GM04504 (cell line): Measurements from ENCODE around the gene MYO5B.
"Not testable (repeated sequence)": the region's sequence is repeated elsewhere in the genome, so short reads cannot be mapped to it uniquely, and the experiment has no call there.

Source experiments
- DNase-seq: peaks from one replicate; pipeline ENCODE4 v3.0.0-alpha.2; 2012; ENCODE audit warnings: low read depth

Gene MYO5B

DNA sequence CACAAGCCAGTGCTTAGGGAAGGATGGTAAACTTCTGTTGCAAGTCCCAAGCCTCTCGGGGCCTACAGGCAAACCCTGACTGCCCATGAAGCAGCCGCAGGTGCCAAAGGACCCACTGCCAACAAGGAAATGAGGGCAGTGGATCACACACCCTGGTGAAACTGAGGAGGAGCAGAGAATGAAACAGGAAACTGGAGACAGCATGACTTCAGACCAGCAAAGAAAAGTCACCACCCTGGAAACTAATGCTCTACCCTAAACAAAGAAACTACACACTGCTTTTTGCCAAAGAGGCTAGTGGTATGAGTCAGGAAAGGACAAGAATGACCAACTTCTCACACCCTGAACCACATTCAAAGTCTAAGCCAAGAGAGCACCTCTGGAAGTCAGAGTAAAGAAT lies 97.2 kb downstream of the MYO5B start:
- no peak for DNase-seq

DNA sequence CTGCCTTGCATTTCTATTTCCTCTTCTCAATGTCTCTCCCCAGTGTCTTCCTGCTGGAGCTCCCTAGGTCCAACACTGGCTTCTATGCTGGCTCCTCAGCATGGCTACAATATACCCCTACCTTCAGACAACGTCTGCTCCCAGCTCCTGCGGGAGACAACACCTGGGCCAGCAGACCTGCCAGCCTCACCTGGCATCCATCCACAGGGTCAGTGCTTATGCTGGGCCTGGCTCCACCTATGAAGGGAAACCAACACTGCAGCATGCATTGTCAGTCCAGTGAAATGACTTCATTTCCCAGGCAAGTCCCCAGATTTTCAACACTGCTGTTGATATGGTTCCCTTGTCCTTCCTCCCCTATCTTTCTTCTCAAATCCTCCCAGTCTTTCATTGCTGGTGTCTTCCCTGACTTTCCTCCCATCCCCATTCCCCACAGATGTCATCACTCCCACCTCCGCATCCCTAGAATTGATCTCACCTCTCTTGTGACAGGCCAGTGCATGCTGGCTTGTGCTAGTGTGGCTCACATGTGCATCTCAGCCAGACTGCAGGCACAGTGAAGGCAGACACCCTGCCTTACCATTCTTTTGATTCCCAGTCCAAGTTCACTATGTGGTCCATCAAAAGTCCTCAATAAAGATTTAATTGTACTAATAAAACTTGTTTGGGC lies 98.0 kb downstream of the MYO5B start:
- no peak for DNase-seq

DNA sequence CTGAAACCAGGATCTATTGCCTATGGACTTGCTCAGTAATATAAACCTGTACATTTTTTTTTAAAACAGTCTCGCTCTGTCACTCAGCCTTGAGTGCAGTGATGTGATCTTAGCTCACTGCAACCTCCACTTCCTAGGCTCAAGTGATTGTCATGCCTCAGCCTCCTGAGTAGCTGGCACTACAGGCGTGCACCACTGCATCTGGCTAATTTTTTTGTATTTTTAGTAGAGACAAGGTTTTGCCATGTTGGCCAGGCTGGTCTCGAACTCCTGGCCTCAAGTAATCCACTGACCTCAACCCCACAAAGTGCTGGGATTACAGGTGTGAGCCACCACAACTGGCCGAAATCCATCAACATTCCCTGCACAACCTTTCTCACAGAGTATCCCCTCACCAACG lies 100.2 kb downstream of the MYO5B start:
- not testable (repeated sequence) for DNase-seq

DNA sequence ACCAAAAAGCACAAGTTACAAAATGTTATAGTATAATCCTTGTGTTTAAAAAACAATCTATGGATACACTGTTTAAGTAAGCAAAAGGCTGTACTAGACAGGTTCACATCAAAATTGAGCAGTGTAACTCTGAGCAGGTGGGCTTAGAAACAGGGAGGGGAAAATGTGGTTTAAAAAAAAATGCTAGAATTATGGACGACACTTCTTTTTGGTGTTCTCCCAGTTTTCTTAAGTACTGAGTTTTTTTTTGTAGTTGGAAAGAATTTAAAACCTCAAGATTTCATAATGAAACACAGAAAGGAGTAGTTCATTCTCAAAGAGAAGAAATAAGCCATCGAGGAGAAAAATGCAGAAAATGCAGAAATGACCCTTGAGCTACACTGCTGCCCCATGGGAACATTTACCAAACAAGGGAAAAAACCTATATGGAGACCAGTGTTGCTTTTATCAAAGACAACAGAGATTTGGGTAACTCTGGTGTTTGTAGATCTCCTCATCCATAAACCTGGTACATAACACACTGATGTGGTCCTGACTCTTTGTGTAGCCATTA lies 100.7 kb downstream of the MYO5B start:
- DNase-seq = no peak

DNA sequence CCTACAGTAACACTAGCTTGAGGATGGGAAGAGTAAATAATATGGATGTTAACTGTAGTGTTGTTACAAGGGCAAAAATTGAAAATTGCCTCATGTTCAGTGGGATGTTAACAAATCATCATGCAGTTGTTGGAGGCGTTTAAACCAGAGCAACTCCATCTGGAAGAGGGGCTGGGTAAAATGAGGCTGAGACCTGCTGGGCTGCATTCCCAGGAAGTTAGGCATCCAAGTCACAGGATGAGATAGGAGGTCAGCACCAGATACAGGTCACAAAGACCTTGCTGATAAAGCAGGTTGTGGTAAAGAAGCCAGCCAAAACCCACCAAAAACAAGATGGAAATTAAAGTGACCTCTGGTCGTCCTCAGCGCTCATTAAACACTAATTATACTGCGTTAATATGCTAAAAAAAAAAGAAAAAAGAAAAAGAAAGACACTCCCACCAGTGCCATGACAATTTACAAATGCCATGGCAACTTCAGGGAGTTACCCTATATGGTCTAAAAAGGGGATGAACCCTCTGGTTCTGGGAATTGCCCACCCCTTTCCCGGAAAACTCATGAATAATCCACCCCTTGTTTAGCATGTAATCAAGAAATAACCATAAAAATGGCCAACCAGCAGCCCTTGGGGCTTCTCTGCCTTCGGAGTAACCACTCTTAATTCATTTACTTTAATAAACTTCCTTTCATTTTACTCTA lies 101.4 kb downstream of the MYO5B start:
- DNase-seq = no peak

DNA sequence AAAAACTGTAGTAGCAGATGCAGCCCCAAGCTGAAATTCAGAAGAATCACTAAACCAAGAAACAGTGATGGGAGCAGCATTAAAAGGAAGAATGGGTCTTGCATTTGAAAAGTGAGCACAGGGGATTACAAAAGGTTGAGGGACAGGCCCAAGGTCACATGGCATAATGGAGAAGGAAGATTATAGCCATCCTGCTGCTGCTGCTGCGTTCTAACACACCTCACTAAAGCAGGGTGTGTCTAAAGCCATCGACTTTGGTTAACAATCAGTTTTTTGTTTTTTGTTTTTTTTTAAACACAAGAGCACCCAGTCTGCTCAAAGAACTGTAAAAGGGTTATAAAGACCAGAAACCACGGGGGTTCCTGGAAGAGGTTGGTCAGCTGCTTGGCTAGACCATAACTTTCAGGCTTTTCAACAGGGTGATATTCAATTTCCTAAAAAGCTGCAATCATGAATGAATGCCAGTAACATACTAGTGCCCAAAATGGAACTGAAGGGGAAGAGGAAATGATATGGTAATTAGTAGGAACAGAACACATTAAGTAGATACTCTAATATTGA lies 102.6 kb downstream of the MYO5B start:
- no peak for DNase-seq

DNA sequence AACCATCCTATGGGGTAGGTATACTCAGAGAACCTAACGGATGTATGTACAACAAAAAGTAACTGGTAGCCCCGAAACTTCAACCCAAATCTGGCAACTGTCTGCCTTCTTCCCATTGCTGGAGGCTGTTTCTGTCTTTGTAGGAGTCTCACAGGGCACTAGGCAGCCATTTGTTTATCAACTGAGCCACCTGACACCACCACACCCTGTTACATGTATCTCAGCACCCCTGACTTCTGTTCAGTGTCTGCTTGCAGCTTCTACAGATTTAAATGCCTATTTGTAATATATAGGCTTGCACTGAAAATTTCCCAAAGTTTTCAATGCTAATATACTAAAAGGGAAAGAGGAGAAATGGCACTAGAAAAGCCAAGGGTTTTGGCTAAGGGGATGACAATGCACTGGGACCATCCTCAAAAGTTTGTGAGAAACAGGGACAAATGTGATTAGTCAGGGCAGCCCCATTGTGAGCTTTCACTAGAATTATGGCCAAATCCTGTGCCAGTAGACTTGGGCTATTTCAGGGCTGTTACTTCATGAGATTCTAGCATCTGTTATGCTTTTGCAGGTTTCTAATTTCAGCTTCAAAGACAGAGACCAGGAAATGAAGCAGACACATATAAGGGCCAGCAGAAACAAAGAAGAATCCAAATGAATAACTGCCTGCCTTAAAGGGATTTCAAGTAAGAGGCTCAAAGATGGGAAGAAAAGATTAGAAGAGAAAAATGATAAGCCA lies 103.3 kb downstream of the MYO5B start:
- no peak for DNase-seq

DNA sequence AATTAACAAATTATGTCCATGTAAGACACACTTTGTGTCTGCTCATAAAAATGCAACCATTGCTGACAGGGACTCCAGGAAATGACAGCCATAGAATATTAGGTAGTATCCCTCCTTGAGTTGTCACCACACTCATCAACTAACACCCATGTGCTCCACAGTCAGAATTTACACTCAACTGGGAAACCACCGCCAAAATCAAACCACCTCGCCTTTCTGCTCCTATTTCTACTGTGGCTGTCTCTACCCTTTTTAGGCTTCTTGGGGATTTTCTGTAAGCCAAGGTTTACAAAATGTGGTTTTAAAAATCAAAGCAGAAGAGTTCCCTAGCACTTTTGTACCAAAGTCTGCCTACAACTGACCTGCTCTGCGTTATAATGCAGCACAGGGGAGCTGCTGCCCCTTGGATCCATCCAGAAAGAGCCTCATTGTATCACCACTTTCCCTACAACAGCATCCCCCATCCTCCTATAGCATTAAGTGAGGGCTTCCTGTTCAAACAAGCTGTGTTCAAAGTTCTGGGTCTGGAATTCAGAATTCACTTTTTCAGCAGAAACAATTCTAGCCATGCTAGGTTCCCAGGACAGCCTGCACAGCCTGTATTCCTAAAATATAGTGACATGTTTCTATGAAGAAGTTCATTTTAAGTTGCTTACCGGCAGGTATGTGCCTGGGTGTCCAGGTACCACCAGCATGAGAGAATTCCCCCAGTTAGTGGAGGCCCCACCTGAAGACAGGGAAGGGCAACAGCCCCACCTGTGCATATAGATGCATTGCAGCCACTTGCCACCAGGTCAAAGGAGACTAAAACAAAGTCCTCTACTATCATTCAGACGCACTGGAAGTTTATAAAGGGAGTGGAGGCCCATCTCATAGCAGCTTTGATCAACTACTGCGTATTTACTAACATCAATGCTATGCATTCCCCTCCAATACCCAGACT lies 104.3 kb downstream of the MYO5B start:
- DNase-seq = no peak

DNA sequence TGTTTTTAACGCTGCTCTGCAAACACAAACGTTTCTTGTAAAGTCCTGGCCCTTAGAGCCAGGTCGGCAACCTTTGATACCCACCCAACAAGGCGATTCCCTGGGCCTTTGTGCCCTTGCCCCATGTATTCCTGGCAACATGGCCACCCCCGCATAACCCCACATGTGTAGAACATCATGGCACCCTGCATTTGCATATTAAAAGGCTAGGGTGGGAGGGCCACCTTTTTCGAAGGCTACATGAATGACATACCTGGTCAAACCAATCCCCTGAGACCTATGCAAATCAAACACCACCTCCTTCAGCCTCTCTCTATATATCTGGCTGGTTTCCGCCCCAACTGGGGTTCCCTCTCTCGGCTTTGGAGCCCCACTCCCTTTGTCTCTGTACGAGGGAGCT lies 105.2 kb downstream of the MYO5B start:
- DNase-seq = no peak

DNA sequence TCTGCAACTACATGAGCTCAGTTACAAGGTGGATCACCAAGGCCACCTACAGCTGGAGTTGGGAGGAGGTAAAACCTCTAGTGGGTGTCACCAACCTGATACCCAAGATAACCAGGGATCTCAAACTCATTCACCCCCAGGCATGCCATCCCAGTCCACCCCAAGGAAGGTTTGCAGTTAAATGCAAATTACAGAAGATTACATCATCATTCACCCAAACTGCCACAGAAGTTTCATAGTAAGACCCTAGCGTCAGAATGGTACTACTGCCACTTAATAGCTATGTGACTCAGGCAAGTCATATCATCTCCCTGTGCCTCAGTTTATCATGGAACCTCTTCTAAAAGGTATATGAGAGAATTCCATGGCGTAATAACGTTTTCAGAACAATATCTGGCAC lies 111.2 kb downstream of the MYO5B start:
- no peak for DNase-seq

DNA sequence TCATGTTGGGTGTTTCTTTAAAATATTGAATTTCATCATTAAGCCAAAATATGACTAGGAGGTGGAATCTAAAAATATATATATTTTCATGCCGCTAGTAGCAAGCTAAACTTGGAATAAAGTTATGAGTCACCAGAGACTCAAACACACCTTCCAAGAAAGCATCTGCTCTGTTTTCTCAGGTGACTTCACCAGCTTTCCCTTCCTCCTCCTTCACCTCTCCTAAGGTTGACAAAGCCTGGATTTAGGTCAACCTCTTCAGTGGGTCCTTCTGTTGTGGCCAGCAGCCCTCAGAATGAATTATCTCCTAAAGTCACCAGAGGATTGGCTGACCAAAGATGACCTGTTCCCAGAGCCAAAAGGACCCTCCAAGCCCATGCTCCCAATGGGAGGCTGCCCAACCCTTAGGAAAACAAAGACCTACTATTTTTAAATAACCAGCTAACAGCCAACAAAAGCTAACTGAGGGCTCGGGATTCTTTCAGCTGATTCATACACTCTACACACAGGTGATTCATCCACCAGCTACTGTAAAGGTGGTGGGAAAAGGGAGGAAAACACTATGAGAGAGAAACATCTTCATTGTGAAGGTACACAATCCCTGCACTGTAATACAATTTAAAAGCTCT lies 113.9 kb downstream of the MYO5B start:
- no peak for DNase-seq

DNA sequence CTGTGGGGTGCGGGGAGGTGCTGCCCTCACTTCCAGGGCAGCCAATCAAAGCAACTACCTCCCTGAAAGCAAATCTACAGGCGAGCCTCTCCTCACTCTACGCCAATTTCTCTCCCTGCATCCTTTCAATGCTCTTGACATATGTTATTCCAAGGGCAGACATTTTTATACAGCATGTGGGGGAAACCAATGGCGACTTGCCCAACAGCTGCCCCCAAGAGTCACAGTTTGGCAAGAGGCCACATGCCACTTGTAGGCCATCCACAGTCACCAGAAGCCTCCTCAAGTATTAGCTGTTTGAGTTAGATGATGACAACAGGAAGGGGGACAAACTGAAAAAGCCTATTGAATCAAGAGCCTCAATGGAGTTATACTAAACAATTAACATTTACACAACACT lies 114.6 kb downstream of the MYO5B start:
- DNase-seq = no peak

DNA sequence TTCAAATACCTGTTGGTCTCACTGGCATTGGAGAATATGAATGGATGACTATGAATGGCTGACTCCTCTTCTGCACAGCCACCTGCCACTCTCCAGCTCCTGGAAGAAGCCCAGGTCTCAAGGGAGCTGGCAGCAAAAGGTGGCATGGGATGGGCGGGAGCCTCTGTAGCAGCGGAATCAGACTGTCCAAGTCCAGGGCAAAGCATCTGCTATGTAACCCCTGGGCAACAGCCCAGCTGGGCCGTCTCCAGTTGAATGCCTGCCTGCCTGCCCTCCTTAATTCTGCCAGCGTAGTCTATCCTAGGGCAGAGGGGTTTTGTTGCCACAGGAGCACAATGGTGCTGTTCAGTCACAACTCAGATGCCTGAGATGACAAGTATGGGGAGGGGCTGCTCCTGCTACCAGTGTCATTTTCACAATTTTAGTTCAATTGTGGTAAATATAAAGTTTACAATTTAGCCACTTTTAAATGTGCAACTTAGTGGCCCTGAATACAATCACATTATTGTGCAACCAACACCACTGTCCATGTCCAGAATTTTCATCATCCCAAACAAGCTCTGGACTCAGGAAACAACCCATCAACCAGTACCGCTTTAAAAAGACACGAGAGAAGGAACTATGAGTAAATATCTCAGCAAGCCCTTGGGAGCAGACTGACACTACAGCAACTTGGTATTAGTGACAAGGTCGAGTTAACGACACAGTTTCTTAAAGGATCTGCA lies 115.2 kb downstream of the MYO5B start:
- DNase-seq = no peak

DNA sequence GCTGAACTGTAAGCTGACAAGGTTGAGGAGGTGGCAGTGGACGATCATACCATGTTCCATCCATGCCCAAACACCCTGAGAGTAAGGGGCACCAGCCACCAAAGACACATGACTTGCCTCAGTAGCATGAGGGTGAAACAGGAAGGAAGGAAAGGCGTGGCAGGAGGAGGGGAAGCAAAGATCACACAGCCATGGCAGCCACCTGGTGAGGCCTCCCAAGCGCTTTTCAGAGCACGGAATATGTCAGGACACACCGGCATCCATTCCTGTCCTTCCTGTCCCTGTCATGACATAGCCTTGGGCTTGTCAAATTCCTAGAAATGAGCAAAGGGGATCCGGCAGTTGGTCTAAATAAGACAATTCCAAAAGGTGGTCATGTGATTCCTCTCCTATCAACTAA lies 118.7 kb downstream of the MYO5B start:
- DNase-seq = no peak

DNA sequence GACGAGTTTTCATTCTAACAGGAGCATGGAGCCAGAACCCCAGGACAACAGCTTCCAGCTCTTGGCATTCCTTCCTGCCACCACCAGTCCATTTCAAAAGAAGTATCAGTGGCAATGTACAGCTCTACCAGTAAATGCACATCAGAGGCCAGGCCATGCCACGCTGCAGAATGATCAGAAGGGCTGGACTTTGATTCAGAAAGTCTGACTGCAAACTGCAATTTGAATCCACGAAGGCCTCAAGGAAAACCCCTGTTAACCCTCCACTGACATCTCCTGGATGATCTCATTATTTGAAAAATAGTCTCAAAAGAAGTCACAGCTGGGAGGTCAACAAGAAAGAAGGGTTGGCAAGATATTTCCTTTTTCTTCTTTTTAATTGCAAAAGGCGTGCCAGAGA lies 119.2 kb downstream of the MYO5B start:
- DNase-seq = no peak

DNA sequence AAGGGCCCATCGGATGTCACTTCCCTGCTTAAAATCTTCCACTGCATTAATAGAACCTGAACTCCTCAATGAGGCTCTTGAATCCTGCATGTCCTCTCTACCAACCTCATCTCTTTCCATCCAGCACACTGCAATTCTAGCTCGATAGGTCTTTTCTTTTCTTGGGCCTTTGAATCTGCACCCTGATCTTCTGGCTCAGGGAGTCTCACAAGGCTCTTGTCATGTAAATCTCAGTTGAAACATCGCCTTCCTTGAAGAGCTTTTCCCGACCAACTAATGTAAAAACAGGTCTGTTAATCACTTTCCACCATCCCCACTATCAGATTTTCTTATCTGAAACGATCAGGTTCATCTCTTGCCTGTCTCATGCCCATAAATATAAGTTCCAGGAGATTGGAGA lies 120.5 kb downstream of the MYO5B start:
- no peak for DNase-seq

DNA sequence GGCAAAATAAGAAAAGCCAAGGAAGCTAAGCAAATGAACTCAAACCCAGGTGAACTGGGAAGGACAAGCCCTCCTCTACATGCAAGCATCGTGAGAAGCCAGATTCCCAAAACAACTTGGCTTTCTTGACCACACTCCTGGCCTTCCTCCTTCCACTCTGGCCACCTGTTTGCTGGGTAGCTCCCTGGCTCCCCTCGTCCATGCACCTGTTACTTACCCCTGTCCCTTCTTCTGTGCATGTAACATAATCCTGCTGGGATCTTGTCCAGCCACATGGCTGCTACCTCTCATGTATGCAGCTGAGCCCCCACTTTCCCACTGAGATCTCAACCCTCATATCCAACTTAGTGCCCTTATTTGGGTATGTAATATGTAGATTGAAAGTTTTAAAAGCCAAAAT lies 121.6 kb downstream of the MYO5B start:
- DNase-seq = no peak

DNA sequence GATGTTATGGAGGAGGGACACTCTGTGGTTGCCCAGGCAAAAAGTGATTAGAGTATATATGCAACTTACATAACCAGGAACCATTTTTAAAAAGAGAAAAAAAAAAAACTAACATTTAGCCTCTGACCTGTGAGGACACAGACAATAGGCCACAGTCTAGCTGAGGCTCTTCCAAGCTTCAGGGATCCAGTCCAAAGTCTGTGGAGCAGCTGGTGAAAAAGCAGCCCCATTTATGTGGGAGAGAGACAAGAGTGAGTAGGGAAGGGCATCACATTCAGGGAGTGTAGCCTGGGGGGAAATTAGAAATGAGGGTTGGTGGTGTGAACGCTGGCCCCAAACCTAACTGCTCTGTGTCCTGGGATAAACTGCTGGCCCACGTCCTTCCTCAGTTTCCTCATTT lies 122.8 kb downstream of the MYO5B start:
- no peak for DNase-seq

DNA sequence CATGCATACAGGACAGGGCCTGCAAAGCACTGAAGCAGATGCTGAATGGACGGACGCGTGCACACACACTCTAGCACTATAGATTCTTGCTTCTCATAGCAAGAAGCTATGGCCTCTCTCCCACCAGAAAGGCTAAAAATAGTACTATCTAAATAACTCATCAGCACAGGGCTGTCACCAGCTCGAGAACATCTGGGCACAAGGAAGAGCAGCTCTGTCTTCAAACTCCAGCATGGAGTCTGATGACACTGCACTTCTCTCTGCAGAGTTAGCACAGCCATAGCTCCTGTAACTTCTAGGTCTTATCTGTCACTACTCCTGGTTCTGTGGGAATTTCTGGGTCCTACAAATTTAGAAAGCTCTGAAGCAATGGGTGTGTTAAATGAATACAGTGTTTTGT lies 123.5 kb downstream of the MYO5B start:
- no peak for DNase-seq

DNA sequence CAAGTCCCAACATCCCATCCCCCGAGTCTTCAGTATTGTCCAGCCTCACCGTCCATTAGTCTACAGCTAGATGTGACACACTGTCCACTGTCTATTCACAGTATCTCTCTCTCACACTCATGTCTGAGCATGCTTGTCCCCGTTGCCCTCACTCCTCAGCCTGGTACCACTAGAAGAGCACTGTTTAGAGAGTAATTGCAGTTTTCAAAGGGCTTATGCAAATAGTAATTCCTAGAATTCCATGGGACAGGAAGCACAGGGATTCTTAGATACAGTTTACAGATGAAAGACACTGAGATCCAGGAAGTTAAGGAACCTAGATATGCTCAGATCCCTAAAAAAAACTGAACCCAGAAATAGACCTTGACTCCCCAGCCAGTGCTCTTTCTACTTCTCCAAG lies 125.5 kb downstream of the MYO5B start:
- no peak for DNase-seq
